Stimulated activated CD4-positive, alpha-beta T cell treated with anti-CD3 and anti-CD28 coated beads, Interleukin-12 subunit alpha, Interleukin-12 subunit beta, amount 100 ng/mL, for 4 hours (primary cell): ENCODE data around the gene ZNF366.

Experiments used
- DNase-seq: peaks from one replicate; pipeline ENCODE4 v3.0.0-alpha.2; 2020

Gene ZNF366

GRCh38 chr5:72400950-72401349 is 106.3 kb downstream of the ZNF366 start:
- no peak for DNase-seq

GRCh38 chr5:72397836-72398235 is 109.4 kb downstream of the ZNF366 start:
- no peak for DNase-seq

- DNase-seq = no peak
Observed at GRCh38 chr5:72394688-72395087, 112.5 kb downstream of the ZNF366 start.

GRCh38 chr5:72393052-72393451 is 114.2 kb downstream of the ZNF366 start:
- DNase-seq = no peak
